GM23248 (cell line): Measurements from ENCODE around the gene SNCA. TPM values are rescaled to one million over a fixed set of nuclear protein-coding genes. Genes with fewer than 3 reads are reported as not detected.

Experiments used
- DNase-seq: peaks from one replicate; pipeline ENCODE4 v3.0.0-alpha.2; 2015
- H2AFZ ChIP-seq: fragments of 200-600 bp; sonication (generic); 2 replicates; pipeline ENCODE4 v1.6.1; 2016; ENCODE audit warnings: antibody characterized with exemption
- H3F3A ChIP-seq: fragments of 200-600 bp; sonication (generic); 2 replicates; pipeline ENCODE4 v1.6.1; 2016; ENCODE audit warnings: mild to moderate bottlenecking, antibody characterized with exemption, mixed run types; ENCODE audit not compliant: insufficient read depth
- H3K27ac ChIP-seq: fragments of 200-600 bp; sonication (generic); 2 replicates; pipeline ENCODE4 v1.5.1; 2016; ENCODE audit warnings: mild to moderate bottlenecking
- H3K27me3 ChIP-seq: fragments of 200-600 bp; sonication (generic); replicated peaks from 2 replicates; pipeline ENCODE4 v1.6.1; 2016; ENCODE audit warnings: mild to moderate bottlenecking; ENCODE audit not compliant: insufficient read depth
- H3K36me3 ChIP-seq: fragments of 200-600 bp; sonication (generic); 2 replicates; pipeline ENCODE4 v1.6.1; 2016; ENCODE audit warnings: low read depth, mild to moderate bottlenecking
- H3K4me1 ChIP-seq: fragments of 200-600 bp; sonication (generic); 2 replicates; pipeline ENCODE4 v1.6.1; 2016; ENCODE audit warnings: mild to moderate bottlenecking; ENCODE audit not compliant: insufficient read depth
- H3K4me2 ChIP-seq: fragments of 200-600 bp; sonication (generic); one replicate; pipeline ENCODE4 v1.6.1; 2016; ENCODE audit warnings: mild to moderate bottlenecking; ENCODE audit not compliant: unreplicated experiment
- H3K4me3 ChIP-seq: fragments of 200-600 bp; sonication (generic); 2 replicates; pipeline ENCODE4 v1.5.1; 2016; ENCODE audit warnings: mild to moderate bottlenecking
- H3K79me2 ChIP-seq: fragments of 200-600 bp; sonication (generic); 2 replicates; pipeline ENCODE4 v1.6.1; 2016; ENCODE audit warnings: mild to moderate bottlenecking; ENCODE audit not compliant: insufficient read depth
- H3K9ac ChIP-seq: fragments of 200-600 bp; sonication (generic); 2 replicates; pipeline ENCODE4 v1.6.1; 2016; ENCODE audit warnings: mild to moderate bottlenecking
- H3K9me2 ChIP-seq: fragments of 200-600 bp; sonication (generic); 2 replicates; pipeline ENCODE4 v1.6.1; 2016; ENCODE audit warnings: mixed run types, mild to moderate bottlenecking, moderate library complexity; ENCODE audit not compliant: insufficient read depth
- H3K9me3 ChIP-seq: fragments of 200-600 bp; sonication (generic); one replicate; pipeline ENCODE4 v1.6.1; 2017; ENCODE audit warnings: low read depth
- H4K20me1 ChIP-seq: fragments of 200-600 bp; sonication (generic); 2 replicates; pipeline ENCODE4 v1.6.0; 2016; ENCODE audit not compliant: insufficient read depth
- EZH2 ChIP-seq: fragments of 200-600 bp; sonication (generic); IDR thresholded peaks from 2 replicates; pipeline ENCODE4 v1.6.1; 2018; ENCODE audit warnings: antibody characterized with exemption, mild to moderate bottlenecking; ENCODE audit not compliant: insufficient read depth, poor library complexity, severe bottlenecking
- EZH2phosphoT487 ChIP-seq: fragments of 200-600 bp; sonication (generic); IDR thresholded peaks from 2 replicates; pipeline ENCODE4 v1.6.1; 2018; ENCODE audit warnings: antibody characterized with exemption, moderate library complexity, mild to moderate bottlenecking, low read depth; ENCODE audit not compliant: insufficient read depth
- WGBS, 2 experiments: methylation state at CpG; one replicate each; pipeline ENCODE4 v1.1.6; 2015 to 2017; ENCODE audit warnings: low lambda C conversion rate in 2 of 2, low coverage in 1 of 2; ENCODE audit errors: missing lambda C conversion rate in 2 of 2; 5-methylcytosine and 5-hydroxymethylcytosine counted together
- in situ Hi-C: fragments of 300-500 bp; cut with MboI; formaldehyde crosslinking; loops from 2 replicates; pipeline ENCODE4 v1.15.0; 2020
- polyA plus RNA-seq: library from polyadenylated mRNA; unstranded; fragments of >200 nt; fragmentation: Nextera tagmentation; extraction: Ambion mirVana; gene quantifications from 2 replicates; pipeline ENCODE4 v1.2.1, GENCODE V29; 2016
- total RNA-seq: library from RNA; depleted of rRNA; stranded (reverse); fragments of >200 nt; shearing (Covaris generic); gene quantifications from 2 replicates; pipeline ENCODE4 v1.2.3, GENCODE V29; 2014

Gene SNCA
- total and polyA plus RNA-seq, 2 experiments from 2014 or later, result 0.25 TPM; not detected in 1

- in situ Hi-C loops, result no loop called here
- H3K27me3 ChIP-seq, result no peaks in the 10 kb centered on the region
- peak; percentile 66 for DNase-seq
- WGBS, 2 experiments, result 36 to 40% methylated on average over 2 of the region's 2 CpGs
- H3K4me3 ChIP-seq, result no peak overlapping the region
- no peak overlapping the region for H2AFZ ChIP-seq
- H3K9ac ChIP-seq, result no peak overlapping the region
- TF ChIP-seq EZH2 (no peak), EZH2phosphoT487 (no peak)
- peak overlapping the region; percentile 16 for H3K4me2 ChIP-seq
- H3K4me1 ChIP-seq, result peaks cover 8% of the 10 kb centered on the region; the same call in 1 of the 2 replicates
- H3K9me3 ChIP-seq, result no peaks in the 10 kb centered on the region
- H4K20me1 ChIP-seq, result no peaks in the 10 kb centered on the region
- H3K9me2 ChIP-seq, result no peaks in the 10 kb centered on the region
- no peaks in the 10 kb centered on the region for H3K36me3 ChIP-seq
- no peaks in the 10 kb centered on the region for H3K79me2 ChIP-seq
- no peaks in the 10 kb centered on the region for H3F3A ChIP-seq
- no peak overlapping the region for H3K27ac ChIP-seq
Observed at GRCh38 chr4:89737888-89738287, 99.1 kb downstream of the SNCA start.

- TF ChIP-seq EZH2phosphoT487 (no peak), EZH2 (no peak)
- Histone ChIP-seq H3K9me3 (no peaks in the 10 kb centered on the region), H4K20me1 (no peaks in the 10 kb centered on the region), H3K4me2 (no peak overlapping the region), H3K27ac (no peak overlapping the region), H3K9me2 (no peaks in the 10 kb centered on the region), H3K4me3 (no peak overlapping the region), H2AFZ (no peak overlapping the region), H3K9ac (no peak overlapping the region), H3K36me3 (no peaks in the 10 kb centered on the region), H3K4me1 (peaks cover 8% of the 10 kb centered on the region; the same call in 1 of the 2 replicates), H3F3A (no peaks in the 10 kb centered on the region), H3K79me2 (no peaks in the 10 kb centered on the region), H3K27me3 (no peaks in the 10 kb centered on the region)
- in situ Hi-C loops, result no loop called here
- 89 to 91% methylated on average over 3 of the region's 3 CpGs for WGBS, 2 experiments
- DNase-seq, result no peak
Observed at GRCh38 chr4:89733946-89734345, 103.0 kb downstream of the SNCA start.

GRCh38 chr4:89727238-89727637, 109.7 kb downstream of the SNCA start:
- Histone ChIP-seq H3K4me1 (peaks cover 13% of the 10 kb centered on the region; the same call in 1 of the 2 replicates), H3K9ac (no peak overlapping the region), H2AFZ (no peak overlapping the region), H3K27me3 (no peaks in the 10 kb centered on the region), H3F3A (no peaks in the 10 kb centered on the region; the same call in 1 of the 2 replicates), H3K27ac (no peak overlapping the region), H3K4me2 (no peak overlapping the region), H3K4me3 (no peak overlapping the region), H3K79me2 (no peaks in the 10 kb centered on the region), H4K20me1 (no peaks in the 10 kb centered on the region), H3K9me3 (peaks cover 3% of the 10 kb centered on the region), H3K9me2 (no peaks in the 10 kb centered on the region), H3K36me3 (no peaks in the 10 kb centered on the region)
- in situ Hi-C loops, result no loop called here
- no peak for DNase-seq
- TF ChIP-seq EZH2phosphoT487, result no peak
- TF ChIP-seq EZH2, result no peak

GRCh38 chr4:89725268-89725667, 111.7 kb downstream of the SNCA start:
- H3K4me2 ChIP-seq, result peak overlapping the region; percentile 39
- H3K4me1 ChIP-seq, result peaks cover 13% of the 10 kb centered on the region; the same call in 1 of the 2 replicates
- no peaks in the 10 kb centered on the region for H3K36me3 ChIP-seq
- H4K20me1 ChIP-seq, result no peaks in the 10 kb centered on the region
- TF ChIP-seq EZH2phosphoT487, result no peak
- no peak for TF ChIP-seq EZH2
- no peaks in the 10 kb centered on the region for H3K27me3 ChIP-seq
- no peaks in the 10 kb centered on the region for H3K79me2 ChIP-seq
- H2AFZ ChIP-seq, result no peak overlapping the region
- H3K4me3 ChIP-seq, result peak overlapping the region; percentile 12; the same call in 1 of the 2 replicates
- H3K27ac ChIP-seq, result peak overlapping the region; percentile 59
- peak overlapping the region; percentile 7; the same call in 1 of the 2 replicates for H3K9ac ChIP-seq
- 58 to 73% methylated on average over 4 to 5 of the region's 5 CpGs for WGBS, 2 experiments
- H3F3A ChIP-seq, result no peaks in the 10 kb centered on the region; the same call in 1 of the 2 replicates
- peak; percentile 17 for DNase-seq
- no peaks in the 10 kb centered on the region for H3K9me2 ChIP-seq
- H3K9me3 ChIP-seq, result peaks cover 3% of the 10 kb centered on the region
- in situ Hi-C loops, result no loop called here
